H9 (cell line): ENCODE measurements around the gene DNAH12. TPM values are rescaled to one million over a fixed set of nuclear protein-coding genes. Genes with fewer than 3 reads are reported as not detected.

Experiments used
- DNase-seq: peaks from one replicate; pipeline ENCODE4 v3.0.0-alpha.2; 2017
- H2AFZ ChIP-seq: one replicate; pipeline ENCODE4 v1.6.1; 2013; ENCODE audit warnings: mild to moderate bottlenecking, low read length, control low read depth, moderate library complexity
- H2AK5ac ChIP-seq: 2 replicates; pipeline ENCODE4 v1.6.1; 2013; ENCODE audit warnings: low read length, control low read depth, mixed read lengths; ENCODE audit not compliant: insufficient read length
- H2BK120ac ChIP-seq: one replicate; pipeline ENCODE4 v1.6.1; 2013; ENCODE audit warnings: low read depth, mild to moderate bottlenecking, low read length, control low read depth, inconsistent platforms; ENCODE audit not compliant: poor library complexity, severe bottlenecking
- H2BK12ac ChIP-seq: 2 replicates; pipeline ENCODE4 v1.6.1; 2013; ENCODE audit warnings: low read length, control low read depth, mixed read lengths, low read depth; ENCODE audit not compliant: insufficient read length
- H2BK15ac ChIP-seq: 2 replicates; pipeline ENCODE4 v1.6.1; 2013; ENCODE audit warnings: low read depth, low read length, control low read depth
- H2BK20ac ChIP-seq: one replicate; pipeline ENCODE4 v1.6.1; 2013; ENCODE audit warnings: low read depth, mild to moderate bottlenecking, low read length, control low read depth, inconsistent platforms; ENCODE audit not compliant: poor library complexity, severe bottlenecking
- H2BK5ac ChIP-seq: 2 replicates; pipeline ENCODE4 v1.6.1; 2013; ENCODE audit warnings: low read length, control low read depth, mixed read lengths; ENCODE audit not compliant: insufficient read length
- H3K14ac ChIP-seq: 2 replicates; pipeline ENCODE4 v1.6.1; 2013; ENCODE audit warnings: low read length, control low read depth; ENCODE audit not compliant: insufficient read depth
- H3K18ac ChIP-seq: 2 replicates; pipeline ENCODE4 v1.6.1; 2013; ENCODE audit warnings: low read depth, mild to moderate bottlenecking, mixed read lengths, low read length, control low read depth; ENCODE audit not compliant: insufficient read length
- H3K23ac ChIP-seq: 2 replicates; pipeline ENCODE4 v1.6.1; 2013; ENCODE audit warnings: low read length, control low read depth, mixed read lengths, low read depth; ENCODE audit not compliant: insufficient read length
- H3K23me2 ChIP-seq: 2 replicates; pipeline ENCODE4 v1.6.1; 2013; ENCODE audit warnings: low read depth, mild to moderate bottlenecking, mixed read lengths, low read length, control low read depth; ENCODE audit not compliant: insufficient read length, poor library complexity, severe bottlenecking
- H3K27ac ChIP-seq: 2 replicates; pipeline ENCODE4 v1.5.1; 2013; ENCODE audit warnings: low read length, control low read depth, mixed read lengths, low read depth; ENCODE audit not compliant: insufficient read length
- H3K27me3 ChIP-seq: 2 replicates; pipeline ENCODE4 v1.6.1; 2013; ENCODE audit warnings: low read length, control low read depth, inconsistent platforms; ENCODE audit not compliant: insufficient read depth
- H3K4ac ChIP-seq: 2 replicates; pipeline ENCODE4 v1.6.1; 2013; ENCODE audit warnings: low read depth, mild to moderate bottlenecking, control low read depth, inconsistent platforms, low read length, moderate library complexity
- H3K4me1 ChIP-seq: 2 replicates; pipeline ENCODE4 v1.6.1; 2013; ENCODE audit warnings: low read length, control low read depth, inconsistent platforms; ENCODE audit not compliant: insufficient read depth
- H3K4me2 ChIP-seq: 2 replicates; pipeline ENCODE4 v1.6.1; 2013; ENCODE audit warnings: low read length, control low read depth, mixed read lengths; ENCODE audit not compliant: insufficient read length, insufficient read depth
- H3K56ac ChIP-seq: 2 replicates; pipeline ENCODE4 v1.6.1; 2013; ENCODE audit warnings: low read depth, mild to moderate bottlenecking, mixed read lengths, low read length, control low read depth; ENCODE audit not compliant: insufficient read length
- H3K79me1 ChIP-seq: 2 replicates; pipeline ENCODE4 v1.6.1; 2013; ENCODE audit warnings: low read depth, mild to moderate bottlenecking, moderate library complexity, low read length, control low read depth, inconsistent platforms; ENCODE audit not compliant: insufficient read depth, poor library complexity, severe bottlenecking
- H3K79me2 ChIP-seq: 2 replicates; pipeline ENCODE4 v1.6.1; 2013; ENCODE audit warnings: low read length, control low read depth, inconsistent platforms; ENCODE audit not compliant: insufficient read depth
- H3K9ac ChIP-seq: 2 replicates; pipeline ENCODE4 v1.6.1; 2013; ENCODE audit warnings: low read length, control low read depth, mixed read lengths; ENCODE audit not compliant: insufficient read length; ENCODE audit errors: extremely low read depth
- H3K9me3 ChIP-seq: one replicate; pipeline ENCODE4 v1.6.1; 2013; ENCODE audit warnings: low read depth, low read length, inconsistent platforms; ENCODE audit not compliant: control insufficient read depth
- H3T11ph ChIP-seq: one replicate; pipeline ENCODE4 v1.6.1; 2013; ENCODE audit warnings: mild to moderate bottlenecking, low read length, control low read depth, inconsistent platforms
- H4K20me1 ChIP-seq: one replicate; pipeline ENCODE4 v1.6.1; 2013; ENCODE audit not compliant: control insufficient read depth, insufficient read length, insufficient read depth
- H4K5ac ChIP-seq: 2 replicates; pipeline ENCODE4 v1.6.1; 2013; ENCODE audit warnings: low read depth, mild to moderate bottlenecking, mixed read lengths, low read length, control low read depth; ENCODE audit not compliant: insufficient read length
- H4K8ac ChIP-seq: replicated peaks from 2 replicates; pipeline ENCODE4 v1.6.1; 2013; ENCODE audit warnings: low read length, control low read depth, mixed read lengths, low read depth; ENCODE audit not compliant: insufficient read length
- H4K91ac ChIP-seq: 2 replicates; pipeline ENCODE4 v1.6.1; 2013; ENCODE audit warnings: low read depth, mild to moderate bottlenecking, moderate library complexity, mixed read lengths, low read length, control low read depth; ENCODE audit not compliant: insufficient read length
- H3K27ac Mint-ChIP-seq, 3 experiments: 2 replicates in 2 of 3; 3 replicates in 1 of 3; pipeline ENCODE4 v1.8.0; 2020 to 2021; ENCODE audit warnings: mixed read lengths in 3 of 3, mild to moderate bottlenecking in 1 of 3, moderate library complexity in 1 of 3
- H3K27me3 Mint-ChIP-seq: 2 replicates; pipeline ENCODE4 v1.8.0; 2021; ENCODE audit warnings: low read depth, mild to moderate bottlenecking, moderate library complexity, mixed read lengths
- H3K36me3 Mint-ChIP-seq, 3 experiments: 2 replicates in 2 of 3; 3 replicates in 1 of 3; pipeline ENCODE4 v1.8.0; 2020 to 2021; ENCODE audit warnings: low read depth in 3 of 3, mixed read lengths in 3 of 3; ENCODE audit not compliant: insufficient read depth in 1 of 3
- H3K4me1 Mint-ChIP-seq, 2 experiments: 2 replicates each; pipeline ENCODE4 v1.8.0; 2020; ENCODE audit warnings: mixed read lengths in 2 of 2
- H3K4me3 Mint-ChIP-seq, 2 experiments: 2 replicates in 1 of 2; 3 replicates in 1 of 2; pipeline ENCODE4 v1.8.0; 2020 to 2021; ENCODE audit warnings: mild to moderate bottlenecking in 2 of 2, mixed read lengths in 2 of 2, moderate library complexity in 1 of 2
- H3K9me3 Mint-ChIP-seq, 2 experiments: 2 replicates in 1 of 2; 3 replicates in 1 of 2; pipeline ENCODE4 v1.8.0; 2020; ENCODE audit warnings: mild to moderate bottlenecking in 2 of 2, mixed read lengths in 2 of 2, moderate library complexity in 1 of 2
- WGBS: extraction: QIAGEN DNeasy Blood & Tissue Kit; methylation state at CpG from one replicate; pipeline ENCODE4 v1.1.7; 2013; ENCODE audit warnings: missing lambda C conversion rate, low lambda C conversion rate, mixed read lengths; ENCODE audit not compliant: insufficient read length; ENCODE audit errors: extremely low coverage; 5-methylcytosine and 5-hydroxymethylcytosine counted together
- total RNA-seq: library from RNA; stranded (reverse); gene quantifications from 2 replicates; pipeline ENCODE4 v1.2.1, GENCODE V29; 2021
- TF ChIP-seq, protein P1 (sequence below): fragments of 200-600 bp; sonication (generic); conservative IDR thresholded peaks from 3 replicates; pipeline ENCODE4 v1.8.0; 2021; ENCODE audit warnings: antibody characterized with exemption, mild to moderate bottlenecking

The DNAH12 gene
- total RNA-seq, 1 experiment from 2014 or later: not detected

DNA sequence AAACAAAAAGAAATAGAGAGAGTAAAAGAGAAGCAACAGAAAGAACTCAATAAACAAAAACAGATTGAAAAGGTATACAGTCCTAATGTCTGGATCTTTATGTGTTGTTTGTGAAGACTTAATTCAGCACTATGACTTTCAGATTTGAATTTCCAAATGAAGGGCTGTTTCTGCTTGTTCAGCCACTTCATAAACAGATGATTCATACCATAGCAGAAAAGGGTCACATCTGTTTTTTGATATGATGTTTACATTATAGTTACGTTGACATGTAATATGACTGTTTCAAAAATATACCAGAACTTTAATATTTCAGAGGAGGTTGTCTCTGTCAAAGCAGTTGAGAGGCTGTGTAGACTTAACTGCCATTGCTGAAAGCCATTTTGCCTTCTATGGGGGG, 275.7 kb downstream of the DNAH12 start:
- Histone ChIP-seq H3K27ac (no peak overlapping the region), H4K8ac (no peak overlapping the region), H3K4me2 (no peak overlapping the region), H3K4me1 (no peaks in the 10 kb centered on the region), H2BK120ac (no peak overlapping the region), H2BK15ac (no peak overlapping the region), H4K91ac (no peak overlapping the region), H3T11ph (no peak overlapping the region), H3K56ac (no peak overlapping the region), H3K9me3 (no peaks in the 10 kb centered on the region), H2AK5ac (no peak overlapping the region), H3K4ac (no peak overlapping the region), H2BK12ac (no peak overlapping the region), H2BK5ac (no peak overlapping the region), H3K18ac (no peak overlapping the region), H3K79me2 (no peaks in the 10 kb centered on the region), H3K14ac (no peak overlapping the region), H2AFZ (no peak overlapping the region), H3K23me2 (no peaks in the 10 kb centered on the region), H3K79me1 (no peaks in the 10 kb centered on the region), H2BK20ac (no peak overlapping the region), H3K23ac (no peak overlapping the region), H4K20me1 (no peaks in the 10 kb centered on the region), H3K9ac (no peak overlapping the region), H4K5ac (no peak overlapping the region), H3K27me3 (no peaks in the 10 kb centered on the region)
- TF ChIP-seq, protein P1, sequence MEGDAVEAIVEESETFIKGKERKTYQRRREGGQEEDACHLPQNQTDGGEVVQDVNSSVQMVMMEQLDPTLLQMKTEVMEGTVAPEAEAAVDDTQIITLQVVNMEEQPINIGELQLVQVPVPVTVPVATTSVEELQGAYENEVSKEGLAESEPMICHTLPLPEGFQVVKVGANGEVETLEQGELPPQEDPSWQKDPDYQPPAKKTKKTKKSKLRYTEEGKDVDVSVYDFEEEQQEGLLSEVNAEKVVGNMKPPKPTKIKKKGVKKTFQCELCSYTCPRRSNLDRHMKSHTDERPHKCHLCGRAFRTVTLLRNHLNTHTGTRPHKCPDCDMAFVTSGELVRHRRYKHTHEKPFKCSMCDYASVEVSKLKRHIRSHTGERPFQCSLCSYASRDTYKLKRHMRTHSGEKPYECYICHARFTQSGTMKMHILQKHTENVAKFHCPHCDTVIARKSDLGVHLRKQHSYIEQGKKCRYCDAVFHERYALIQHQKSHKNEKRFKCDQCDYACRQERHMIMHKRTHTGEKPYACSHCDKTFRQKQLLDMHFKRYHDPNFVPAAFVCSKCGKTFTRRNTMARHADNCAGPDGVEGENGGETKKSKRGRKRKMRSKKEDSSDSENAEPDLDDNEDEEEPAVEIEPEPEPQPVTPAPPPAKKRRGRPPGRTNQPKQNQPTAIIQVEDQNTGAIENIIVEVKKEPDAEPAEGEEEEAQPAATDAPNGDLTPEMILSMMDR: no peak
- Mint-ChIP-seq H3K36me3 (peaks cover 28 to 61% (median 57%) of the 10 kb centered on the region in 3 experiments), H3K27me3 (no peaks in the 10 kb centered on the region), H3K4me3 (no peak overlapping the region), H3K4me1 (peaks cover 0 to 5% of the 10 kb centered on the region in 2 experiments; a peak in 2 of 4 replicates), H3K9me3 (peaks cover 2% of the 10 kb centered on the region in 2 experiments; a peak in 4 of 5 replicates), H3K27ac (no peak overlapping the region)
- no CpG with 5 or more reads among the region's 1 CpG for WGBS
- no peak for DNase-seq
